ENCODE measurements around the gene IFNB1. TPM values are rescaled to one million over a fixed set of nuclear protein-coding genes. Genes with fewer than 3 reads are reported as not detected.

Gene IFNB1
- total RNA-seq, result not detected
- long read RNA-seq, result 0 reads

- 60% methylated on average over 2 of the region's 3 CpGs for WGBS (ENCODE audit: insufficient coverage, low coverage, low lambda C conversion rate, missing lambda C conversion rate)
- Histone ChIP-seq H3K27me3 (no peaks in the 10 kb centered on the region), H3K9me3 (no peaks in the 10 kb centered on the region), H3K4me3 (no peak within 1 kb of the TSS), H3K36me3 (no peaks in the 10 kb centered on the region), H3K4me1 (no peaks in the 10 kb centered on the region), H3K27ac (no peak within 1 kb of the TSS)
- DNase-seq (no peak), ATAC-seq (no peak)
- TF ChIP-seq CTCF (IDR thresholded peaks at IDR 0.05) (no peak), POLR2A (IDR thresholded peaks at IDR 0.05) (no peak)
- intact Hi-C loops (cut with DNase I), result no loop called here
Measured at GRCh38 chr9:21077781-21078180, at the start of gene IFNB1. TSS of gene IFNB1 (minus strand) at chr9:21077942. CDS start at chr9:21077869, 73 bp downstream.

- intact Hi-C loops (cut with DNase I), result no loop called here
- no peak for ATAC-seq
- H3K27me3 ChIP-seq, result no peaks in the 10 kb centered on the region
- TF ChIP-seq CTCF (IDR thresholded peaks at IDR 0.05) (no peak), POLR2A (IDR thresholded peaks at IDR 0.05) (no peak)
- WGBS (ENCODE audit: insufficient coverage, low coverage, low lambda C conversion rate, missing lambda C conversion rate), result 46% methylated on average over 4 of the region's 4 CpGs
- no peaks in the 10 kb centered on the region for H3K36me3 ChIP-seq
- H3K27ac ChIP-seq, result no peak overlapping the region
- H3K4me1 ChIP-seq, result no peaks in the 10 kb centered on the region
- H3K4me3 ChIP-seq, result no peak overlapping the region
- H3K9me3 ChIP-seq, result no peaks in the 10 kb centered on the region
- no peak for DNase-seq
Measured at GRCh38 chr9:21121595-21122251, 44.0 kb upstream of the IFNB1 start.

- DNase-seq (no peak), ATAC-seq (no peak)
- Histone ChIP-seq H3K27ac (no peak overlapping the region), H3K4me3 (no peak overlapping the region), H3K4me1 (no peaks in the 10 kb centered on the region), H3K27me3 (no peaks in the 10 kb centered on the region), H3K9me3 (no peaks in the 10 kb centered on the region), H3K36me3 (no peaks in the 10 kb centered on the region)
- intact Hi-C loops (cut with DNase I), result no loop called here
- no peak for TF ChIP-seq POLR2A (IDR thresholded peaks at IDR 0.05)
- TF ChIP-seq CTCF (IDR thresholded peaks at IDR 0.05), result no peak
- WGBS (ENCODE audit: insufficient coverage, low coverage, low lambda C conversion rate, missing lambda C conversion rate), result 59% methylated on average over 2 of the region's 2 CpGs
Measured at GRCh38 chr9:21121079-21121478, 43.3 kb upstream of the IFNB1 start.

- no peak for DNase-seq
- no peak overlapping the region for H3K4me3 ChIP-seq
- no peaks in the 10 kb centered on the region for H3K4me1 ChIP-seq
- ATAC-seq, result peak; percentile 31 to 65 (median 49)
- intact Hi-C loops (cut with DNase I), result no loop called here
- no peaks in the 10 kb centered on the region for H3K36me3 ChIP-seq
- no peaks in the 10 kb centered on the region for H3K27me3 ChIP-seq
- no peak for TF ChIP-seq CTCF (IDR thresholded peaks at IDR 0.05)
- no peak for TF ChIP-seq POLR2A (IDR thresholded peaks at IDR 0.05)
- 37% methylated on average over 6 of the region's 7 CpGs for WGBS (ENCODE audit: insufficient coverage, low coverage, low lambda C conversion rate, missing lambda C conversion rate)
- no peak overlapping the region for H3K27ac ChIP-seq
- no peaks in the 10 kb centered on the region for H3K9me3 ChIP-seq
Measured at GRCh38 chr9:21119093-21119770, 41.5 kb upstream of the IFNB1 start.

Data from right lobe of liver (tissue), 6 donors.